Liver (tissue), 3 donors: ENCODE measurements around the gene MAN1C1.

Experiments used
- CTCF ChIP-seq: fragments of 150-350 bp; IDR thresholded peaks from 2 replicates; pipeline ENCODE4 v1.5.1; 2017; ENCODE audit warnings: improper control_type of control experiment, low read depth, low read length; ENCODE audit not compliant: missing input control
- RAD21 ChIP-seq, 2 donors: IDR thresholded peaks; 2 replicates each; pipeline ENCODE4 v1.6.1; 2016; ENCODE audit warnings: antibody characterized with exemption in 2 of 2, mild to moderate bottlenecking in 2 of 2
- TAF1 ChIP-seq: conservative IDR thresholded peaks from 2 replicates; pipeline ENCODE4 v1.6.1; 2016; ENCODE audit warnings: antibody characterized with exemption, mild to moderate bottlenecking
- donor health status: healthy.
- donor health status: healthy.

DNA sequence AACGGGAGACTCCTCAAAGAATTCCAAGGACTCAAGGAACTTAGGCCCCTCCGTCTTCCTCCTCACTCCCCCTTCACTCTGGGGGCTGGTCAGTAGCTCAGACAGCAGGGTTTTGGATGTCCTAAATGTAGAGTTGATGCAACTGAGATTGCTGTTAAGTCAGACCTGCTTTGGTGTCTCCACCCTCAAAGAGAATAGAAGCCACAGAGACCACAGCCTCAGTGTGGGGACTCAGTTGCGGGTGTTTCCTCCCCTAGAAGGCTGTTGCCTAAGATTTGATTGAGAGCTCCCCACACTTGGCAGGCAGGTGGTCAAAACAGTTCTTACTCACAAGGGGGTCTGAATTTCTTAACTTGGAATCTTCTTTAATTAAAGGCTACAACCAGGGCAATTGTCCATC lies 7.6 kb downstream of the MAN1C1 start:
- TF ChIP-seq TAF1 (no peak), RAD21 (IDR thresholded peaks at IDR 0.05) (no peak), CTCF (no peak)
